ENCODE measurements around the gene SAPCD1. TPM values are rescaled to one million over a fixed set of nuclear protein-coding genes. Genes with fewer than 3 reads are reported as not detected.

Gene SAPCD1
- total and polyA plus RNA-seq, 10 of the 15 experiments (the other 5 are each of a cell fraction or from before 2014, with no cell fraction given), result 1.6 to 13.0 (median 5.4) TPM

DNA sequence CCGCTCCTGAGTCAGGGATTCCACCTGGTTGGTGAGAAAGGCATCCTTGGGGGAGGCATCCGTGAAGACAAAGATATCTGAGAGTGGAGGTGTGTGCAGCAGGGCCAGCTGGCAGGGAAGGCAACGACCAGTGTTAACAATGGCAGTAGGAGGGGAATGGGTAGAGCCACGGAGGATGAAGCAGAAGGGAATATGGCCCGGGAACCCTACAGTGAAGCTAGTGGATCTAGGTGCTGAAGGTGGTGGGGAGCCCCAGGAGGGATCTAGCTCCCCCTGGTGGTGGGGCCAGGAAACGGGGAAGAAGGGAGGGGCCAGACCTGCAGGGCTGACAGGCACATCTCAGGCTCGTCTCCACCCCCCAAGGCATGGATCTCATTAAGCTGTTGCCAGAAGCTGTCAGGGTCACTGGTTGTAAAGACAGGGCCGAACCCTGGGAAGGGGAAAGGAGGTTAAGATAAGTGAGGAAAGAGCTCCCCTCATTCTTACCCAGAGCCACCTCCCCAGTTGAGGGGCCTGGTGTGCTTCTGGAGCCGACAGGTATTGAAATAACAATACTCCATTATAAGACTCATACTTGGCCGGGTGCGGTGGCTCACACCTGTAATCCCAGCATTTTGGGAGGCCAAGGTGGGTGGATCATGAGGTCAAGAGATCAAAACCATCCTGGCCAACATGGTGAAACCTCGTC is 7.4 kb downstream of the SAPCD1 start (continued):
- TF ChIP-seq RELB (IDR thresholded peaks at IDR 0.05; ENCODE audit: low read depth), result no peak
- TF ChIP-seq SREBF2 (IDR thresholded peaks at IDR 0.05; ENCODE audit: low read length), result no peak
- TF ChIP-seq YY1 (IDR thresholded peaks at IDR 0.05; ENCODE audit: low read depth, low read length), result peak; percentile 67; the same call in 1 of the 2 replicates
- TF ChIP-seq SMARCA5 (IDR thresholded peaks at IDR 0.05), result peak; percentile 65; the same call in 1 of the 2 replicates
- TF ChIP-seq SREBF1 (IDR thresholded peaks at IDR 0.05; ENCODE audit: low read length), result no peak
- peak; percentile 96 for TF ChIP-seq SMC3 (IDR thresholded peaks at IDR 0.05; ENCODE audit: borderline replicate concordance, low read length)
- TF ChIP-seq BHLHE40 (IDR thresholded peaks at IDR 0.05; ENCODE audit: borderline replicate concordance in 1 of 2, low read depth in 2 of 2, low read length in 1 of 2), result 0 out of 4 replicates have a peak, but pooled peaks of 1 of the 2 experiments have one; percentile 12
- TF ChIP-seq MTA2 (IDR thresholded peaks at IDR 0.05; ENCODE audit: low read depth), result 0 out of 2 replicates have a peak, but pooled peaks have one; percentile 10
- TF ChIP-seq NBN (IDR thresholded peaks at IDR 0.05), result peak; percentile 60
- no peak for TF ChIP-seq KLF5 (IDR thresholded peaks at IDR 0.05; ENCODE audit: partially characterized antibody)
- TF ChIP-seq HDGF (IDR thresholded peaks at IDR 0.05), result peak; percentile 72; the same call in 1 of the 2 replicates

GRCh38 chr6:31770860-31771259 is 8.4 kb downstream of the SAPCD1 start:
- RAD21 ChIA-PET (ENCODE audit: unreplicated experiment), result interaction anchor here (1.5 to 3.6 kb wide), 7 partner anchors 31 to 119 kb away, joined by 3 to 44 read pairs (median 16); partner anchors contain the start of genes CLIC1, DDAH2, LSM2 and MSH5
- in situ Hi-C loops (cut with MboI) (no loop called here), intact Hi-C loops (cut with micrococcal nuclease; ENCODE audit: unreplicated experiment) (loop anchor here (10.0 kb wide), 1 partner anchor 54 kb away; the partner anchor contains the start of gene HSPA1B)
- no peak for FAIRE-seq
- Histone ChIP-seq H4K20me1 (ENCODE audit: control insufficient read depth, insufficient read depth) (no peaks in the 10 kb centered on the region), H3K27me3 (replicated peaks in 1 of 2; ENCODE audit: control insufficient read depth in 2 of 2, insufficient read depth in 2 of 2, low read length in 1 of 2) (no peaks in the 10 kb centered on the region), H3K27ac (ENCODE audit: control insufficient read depth, insufficient read depth) (no peak overlapping the region), H3K4me1 (ENCODE audit: control insufficient read depth, insufficient read depth, low read length) (no peaks in the 10 kb centered on the region), H3K9ac (ENCODE audit: control insufficient read depth, insufficient read depth, low read length) (no peak overlapping the region), H3K9me3 (replicated peaks; ENCODE audit: control insufficient read depth, insufficient read depth, low read length) (no peaks in the 10 kb centered on the region), H3K79me2 (ENCODE audit: control insufficient read depth, insufficient read depth, low read length) (no peaks in the 10 kb centered on the region), H3K36me3 (ENCODE audit: control insufficient read depth in 2 of 2, insufficient read depth in 2 of 2, low read length in 1 of 2) (no peaks in the 10 kb centered on the region), H3K4me3 (no peak overlapping the region), H3K4me2 (ENCODE audit: control insufficient read depth, insufficient read depth) (no peak overlapping the region), H2AFZ (ENCODE audit: control insufficient read depth, low read depth, low read length) (no peak overlapping the region)
- ATAC-seq, result no peak
- SMC1A ChIA-PET (ENCODE audit: uncharacterized antibody, unreplicated experiment), result interaction anchor here (1.1 to 4.8 kb wide), 11 partner anchors 15 to 223 kb away, joined by 3 to 42 read pairs (median 5); partner anchors contain the start of genes ABHD16A, BAG6, CLIC1 and DDAH2
- CTCF ChIA-PET, result interaction anchor here (0.8 to 9.2 kb wide), 16 partner anchors 12 to 118 kb away, joined by 3 to 208 read pairs (median 6); partner anchors contain the start of genes CLIC1, DDAH2, LY6G5C and MPIG6B
- WGBS (ENCODE audit: insufficient coverage, insufficient replicate concordance, low lambda C conversion rate, missing lambda C conversion rate), result 33% methylated on average over 2 of the region's 2 CpGs
- POLR2A ChIA-PET, result interaction anchor here (0.9 to 3.0 kb wide), 4 partner anchors 32 to 56 kb away, joined by 3 to 27 read pairs (median 4); partner anchors contain the start of genes CLIC1, DDAH2 and MSH5
- DNase-seq (ENCODE audit: low read depth, low spot score), result no peak
- no TSS peak for BruUV-seq (replicated peaks)
- TF ChIP-seq CEBPZ (IDR thresholded peaks at IDR 0.05; ENCODE audit: low read depth, low read length), result no peak
- TF ChIP-seq, protein P1, sequence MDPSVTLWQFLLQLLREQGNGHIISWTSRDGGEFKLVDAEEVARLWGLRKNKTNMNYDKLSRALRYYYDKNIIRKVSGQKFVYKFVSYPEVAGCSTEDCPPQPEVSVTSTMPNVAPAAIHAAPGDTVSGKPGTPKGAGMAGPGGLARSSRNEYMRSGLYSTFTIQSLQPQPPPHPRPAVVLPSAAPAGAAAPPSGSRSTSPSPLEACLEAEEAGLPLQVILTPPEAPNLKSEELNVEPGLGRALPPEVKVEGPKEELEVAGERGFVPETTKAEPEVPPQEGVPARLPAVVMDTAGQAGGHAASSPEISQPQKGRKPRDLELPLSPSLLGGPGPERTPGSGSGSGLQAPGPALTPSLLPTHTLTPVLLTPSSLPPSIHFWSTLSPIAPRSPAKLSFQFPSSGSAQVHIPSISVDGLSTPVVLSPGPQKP (IDR thresholded peaks at IDR 0.05; ENCODE audit: low read depth, low read length), result no peak
- TF ChIP-seq IRF4 (IDR thresholded peaks at IDR 0.05; ENCODE audit: low read depth, low read length), result no peak
- TF ChIP-seq HDGF (IDR thresholded peaks at IDR 0.05), result no peak
- no peak for TF ChIP-seq RELB (IDR thresholded peaks at IDR 0.05; ENCODE audit: low read depth)

All from GM12878 (cell line).